HG02981 (cell line): Measurements from ENCODE around the gene ZNF263.

Experiments used
- ATAC-seq: cut with Tn5 transposase; IDR thresholded peaks from one replicate; pipeline ENCODE4 v1.9.1; 2021; ENCODE audit warnings: mild to moderate bottlenecking, moderate library complexity; ENCODE audit not compliant: unreplicated experiment

The ZNF263 gene

DNA sequence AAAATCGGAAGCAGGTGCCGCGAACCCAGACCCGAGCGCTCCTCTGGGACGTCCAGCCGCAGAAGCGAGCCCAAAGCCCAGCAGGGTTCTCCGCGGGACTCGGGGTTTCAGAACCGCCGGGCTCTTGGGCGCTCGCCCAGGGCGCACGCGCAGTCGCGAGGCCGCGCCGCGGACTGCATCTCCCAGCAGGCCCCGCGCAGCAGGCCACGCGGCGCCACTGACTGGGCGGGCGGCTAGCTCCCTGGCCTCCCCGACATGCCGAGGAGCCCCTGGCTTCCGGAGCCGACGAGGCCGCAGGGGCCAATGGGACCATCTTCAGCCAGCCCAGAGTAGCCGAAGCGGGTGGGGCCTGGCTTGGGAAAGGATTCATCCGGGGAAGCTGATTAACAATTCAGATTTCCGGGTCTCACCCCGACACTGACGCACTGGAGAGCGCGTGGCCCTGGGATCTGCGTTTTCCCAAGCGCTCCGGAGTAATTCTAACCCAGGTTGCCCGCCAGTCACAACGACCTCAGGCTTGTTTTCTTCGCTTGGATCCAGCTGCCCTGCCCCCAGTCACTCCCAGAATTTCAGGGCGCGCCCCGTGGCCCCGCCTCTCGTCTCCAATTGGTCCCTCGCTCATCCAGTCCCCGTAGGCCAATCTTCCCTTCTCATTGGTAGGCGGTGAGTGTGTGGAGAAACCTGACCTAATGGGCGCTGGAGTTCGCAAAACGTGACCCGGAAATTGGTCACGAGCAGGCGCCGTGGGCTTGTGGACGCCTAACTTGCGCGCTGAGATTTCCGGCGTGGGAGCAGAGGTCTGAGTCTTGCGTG, at the start of gene ZNF263:
Gene ZNF263, plus strand, starts transcription at position 762 of the 813 bp plus-strand sequence. CDS start 328 bp downstream, outside the sequence.
- ATAC-seq = peak; percentile 78

DNA sequence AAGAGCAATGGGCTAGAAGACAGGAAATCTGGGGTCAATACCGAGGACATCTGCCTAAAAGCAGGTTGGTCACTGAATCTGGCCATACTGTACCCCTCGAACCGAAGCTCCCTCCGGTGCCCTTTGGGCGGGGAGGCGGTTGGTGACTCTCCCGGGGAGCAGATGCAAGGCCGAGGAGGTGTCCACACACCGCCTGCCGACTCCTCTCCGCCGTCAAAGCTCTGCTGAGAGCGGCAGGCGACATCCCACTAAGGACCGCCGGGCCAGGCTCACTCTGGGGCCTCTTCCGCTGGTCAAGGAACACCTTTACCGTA, 48.8 kb upstream of the ZNF263 start:
- peak; percentile 21 for ATAC-seq

DNA sequence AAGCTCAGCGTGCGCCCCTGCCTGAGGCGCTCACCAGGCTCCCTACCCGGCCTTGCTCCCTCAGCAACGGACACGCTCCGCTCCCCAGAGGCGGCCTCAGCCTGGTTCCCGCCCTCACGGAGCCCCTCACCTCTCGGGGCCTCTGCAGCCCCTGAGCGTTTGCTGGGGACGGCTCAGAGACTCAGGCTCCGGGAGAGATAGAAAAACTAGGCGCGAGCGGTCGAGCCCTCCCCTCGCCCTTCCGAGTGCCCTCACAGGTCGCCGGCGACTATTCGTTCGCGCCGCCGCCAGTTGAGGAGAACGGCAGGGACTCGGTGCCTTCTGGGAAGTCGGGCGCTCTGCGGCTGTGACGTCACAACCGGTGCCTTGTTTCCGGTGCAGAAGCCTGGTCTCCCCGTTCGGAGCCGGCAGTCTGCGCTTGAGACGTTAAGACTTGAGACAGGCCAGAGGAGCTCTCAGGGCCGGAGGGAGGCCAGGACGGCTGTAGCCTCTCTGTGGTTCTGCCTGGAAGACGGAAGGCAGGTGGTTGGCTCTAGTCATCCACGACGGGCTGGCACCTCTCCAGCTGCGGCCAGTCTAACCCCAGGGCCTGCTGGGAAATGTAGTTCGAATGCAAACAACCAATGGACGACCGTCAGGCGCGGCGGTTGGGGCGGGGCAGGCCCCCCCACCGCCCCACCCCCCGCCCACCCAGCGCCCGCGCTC, 48.3 kb upstream of the ZNF263 start, which contains the start of gene ZNF200:
Gene ZNF200, minus strand, starts transcription at position 302 of the 705 bp plus-strand sequence. CDS start 1,403 bp downstream, outside the sequence.
- peak; percentile 91 for ATAC-seq

DNA sequence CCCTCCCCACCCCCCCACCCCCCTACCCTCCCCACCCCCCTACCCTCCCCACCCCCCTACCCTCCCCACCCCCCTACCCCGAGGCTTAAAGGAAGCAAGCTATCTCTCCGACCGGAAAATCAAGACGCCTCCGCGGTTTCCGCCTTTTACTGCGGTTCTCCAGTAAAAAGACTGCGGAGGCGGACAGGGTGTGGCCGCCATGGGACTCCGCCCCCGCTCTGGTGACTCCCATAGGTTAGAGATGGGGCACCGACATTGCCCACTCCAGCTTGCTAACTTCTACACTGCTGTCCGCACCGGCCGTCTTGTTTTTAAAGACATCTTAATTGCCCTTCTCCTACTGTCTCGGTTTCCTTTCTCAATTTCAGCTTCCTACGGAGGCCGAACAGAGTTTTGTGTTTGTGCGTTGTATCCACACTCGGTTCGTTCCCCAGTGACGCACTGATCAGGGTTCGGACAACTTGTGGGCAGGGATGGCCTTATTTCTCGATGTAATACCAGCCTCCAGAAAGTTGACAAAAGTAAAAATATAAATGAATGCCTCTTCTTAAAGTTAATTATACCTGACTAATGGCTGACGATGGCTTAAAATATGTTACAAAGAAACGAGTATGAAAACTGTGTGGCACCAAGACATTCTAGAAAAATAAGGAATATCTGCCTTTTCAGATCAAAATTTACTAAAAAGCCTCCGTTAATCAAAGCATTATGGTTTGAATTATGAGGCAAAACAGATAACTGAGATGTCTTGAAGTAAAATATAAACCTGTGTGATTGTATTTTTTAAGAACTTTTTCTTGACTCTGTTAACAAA, 47.2 kb upstream of the ZNF263 start:
- no peak for ATAC-seq

DNA sequence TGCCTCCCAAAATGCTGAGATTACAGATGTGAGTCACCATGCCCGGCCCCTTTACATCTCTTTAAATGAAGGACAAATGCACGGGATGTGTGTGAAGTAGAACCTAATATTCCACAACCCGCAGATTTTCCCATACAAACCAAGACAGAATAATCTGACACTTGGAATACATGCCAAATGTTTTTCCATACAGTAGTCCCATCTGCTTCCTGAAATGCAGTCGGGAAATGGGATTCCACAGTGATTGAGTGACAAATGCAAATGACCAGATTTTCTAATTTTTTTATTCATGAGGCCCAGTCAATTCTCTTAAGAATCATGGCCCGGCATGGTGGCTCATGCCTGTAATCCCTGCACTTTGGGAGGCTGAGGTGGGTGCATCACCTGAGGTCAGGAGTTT, 41.5 kb upstream of the ZNF263 start:
- ATAC-seq = no peak

DNA sequence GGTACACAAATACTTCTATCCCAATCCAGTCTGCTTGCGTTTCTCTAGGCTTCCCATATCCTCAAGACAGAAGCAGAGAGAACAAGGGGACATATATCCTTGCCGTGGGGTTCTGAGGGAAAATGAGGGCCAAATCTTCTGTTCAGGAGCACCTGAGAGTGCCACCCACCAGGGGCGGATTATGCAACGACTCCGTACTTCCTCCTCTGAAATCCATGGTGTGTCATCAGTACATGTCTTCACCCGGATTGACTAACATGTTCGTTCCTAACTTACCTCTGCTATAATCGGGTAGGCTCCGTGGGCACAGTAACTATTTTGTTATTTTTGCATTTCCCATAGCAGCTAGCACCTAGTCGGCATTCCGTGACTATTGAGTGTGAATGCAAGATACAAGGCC, 40.6 kb upstream of the ZNF263 start:
- ATAC-seq = no peak

DNA sequence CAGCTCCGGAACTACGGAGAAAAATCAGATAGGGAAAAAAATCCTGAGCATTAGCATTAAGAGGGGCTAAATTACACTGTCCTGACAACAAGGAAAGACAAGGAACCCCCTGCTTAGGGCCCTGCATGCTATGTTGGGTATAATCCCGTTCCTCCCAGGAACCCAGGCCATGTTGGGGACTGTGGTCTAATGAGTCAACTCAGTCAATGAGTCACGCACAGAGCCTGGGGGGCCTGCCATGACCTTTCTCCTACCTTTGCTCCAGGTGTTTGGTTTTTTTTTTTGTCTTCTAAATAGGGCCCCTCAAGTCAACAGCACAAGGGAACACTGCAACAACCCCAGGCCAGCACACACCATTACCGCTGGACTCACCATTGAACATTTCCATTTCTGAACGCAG, 39.4 kb upstream of the ZNF263 start:
- ATAC-seq = no peak

DNA sequence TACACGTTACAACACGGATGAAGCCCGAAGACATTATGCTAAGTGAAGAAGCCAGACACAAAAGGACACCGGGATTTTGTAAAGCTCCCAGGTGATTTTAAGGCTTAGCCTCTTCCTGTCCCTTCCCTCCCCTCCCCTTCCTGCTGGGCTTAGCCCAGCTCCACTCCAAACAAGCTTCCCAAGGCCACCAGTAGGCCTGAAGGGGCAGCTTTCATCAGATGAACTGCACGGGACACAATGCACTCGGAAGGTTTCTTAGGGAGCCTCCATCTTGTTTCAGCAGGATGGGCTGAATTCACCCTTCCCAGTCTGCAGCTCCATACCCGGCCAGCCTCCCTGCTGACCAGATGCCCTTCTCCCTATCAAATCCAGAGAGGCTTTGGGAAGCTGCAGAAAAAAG, 37.3 kb upstream of the ZNF263 start:
- no peak for ATAC-seq

DNA sequence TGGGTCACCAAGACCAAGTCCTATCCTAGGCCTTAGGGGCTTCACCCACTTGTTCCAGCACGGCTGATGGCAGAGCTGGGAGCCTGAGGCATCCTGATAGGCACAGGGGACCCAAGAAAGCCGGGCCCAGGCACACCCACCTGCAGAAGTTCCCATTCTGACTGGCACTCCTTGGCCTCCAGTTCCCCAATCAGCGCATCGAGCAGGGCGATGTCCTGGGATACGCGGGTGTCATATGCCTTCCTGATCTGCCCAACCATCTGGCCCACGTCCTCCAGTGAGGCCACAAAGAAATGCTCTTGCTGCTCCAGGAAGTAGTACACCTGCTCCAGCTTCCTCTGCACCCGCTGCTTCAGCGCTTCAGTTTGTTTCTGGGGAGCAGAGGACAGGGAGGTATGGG, 36.4 kb upstream of the ZNF263 start:
- ATAC-seq = no peak

DNA sequence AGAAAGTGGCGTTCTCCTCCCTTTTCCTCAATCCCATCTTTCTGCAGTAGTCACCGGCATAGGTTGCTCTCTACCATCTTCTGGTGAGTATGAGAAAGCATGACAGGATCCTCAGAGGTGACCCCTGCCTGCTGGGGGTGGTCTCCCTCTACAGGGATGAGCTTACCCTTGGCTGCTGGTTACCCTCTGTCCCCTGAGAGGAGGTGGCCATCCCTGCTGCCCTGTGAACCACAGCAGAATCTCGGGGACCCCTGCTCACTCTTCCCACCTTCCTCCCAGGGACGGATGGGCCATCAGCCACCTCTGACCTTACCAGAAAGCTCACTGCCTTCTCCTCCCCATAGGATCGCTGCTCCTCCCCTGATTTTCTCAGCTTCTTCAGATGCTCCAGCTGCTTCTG, 34.7 kb upstream of the ZNF263 start:
- no peak for ATAC-seq

DNA sequence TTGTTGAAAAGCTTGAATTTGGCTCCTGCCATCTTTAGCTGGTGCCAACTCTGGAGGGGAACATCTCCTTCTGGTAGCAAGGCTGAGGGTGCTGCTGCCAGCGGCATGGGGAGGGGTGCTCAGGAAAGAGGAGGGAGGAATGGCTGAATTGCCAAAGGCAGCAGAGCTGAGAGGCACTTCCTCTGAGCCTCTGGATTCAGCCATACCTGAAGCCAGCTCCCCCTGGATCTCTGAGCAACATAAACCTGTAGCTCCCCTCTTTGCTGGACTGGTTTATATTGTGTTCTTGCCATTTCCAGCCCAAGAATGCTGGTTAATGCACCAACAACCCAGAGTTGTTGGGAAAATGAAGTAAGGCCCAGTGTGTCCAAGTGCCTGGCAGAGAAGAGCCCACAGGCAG, 34.3 kb upstream of the ZNF263 start:
- no peak for ATAC-seq

DNA sequence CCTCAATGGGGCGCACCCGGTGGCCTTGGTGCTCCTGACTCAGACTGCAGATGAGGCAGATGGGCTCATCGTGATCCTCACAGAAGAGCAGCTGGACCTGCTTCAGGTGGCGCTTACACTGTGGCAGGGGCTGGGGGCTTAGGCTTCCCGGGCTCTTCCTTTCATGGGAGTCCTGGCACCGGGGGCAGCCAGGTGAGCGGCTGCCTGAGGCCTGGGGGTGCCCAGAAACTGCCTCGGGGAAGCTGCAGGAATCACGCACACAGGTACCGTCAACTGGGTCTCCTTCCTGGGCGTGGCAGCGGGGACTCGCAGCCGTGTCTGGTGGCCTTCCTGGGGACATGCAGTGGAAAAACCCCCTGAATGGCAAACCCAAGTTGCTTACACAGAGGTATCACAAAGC, 33.8 kb upstream of the ZNF263 start:
- ATAC-seq = no peak

DNA sequence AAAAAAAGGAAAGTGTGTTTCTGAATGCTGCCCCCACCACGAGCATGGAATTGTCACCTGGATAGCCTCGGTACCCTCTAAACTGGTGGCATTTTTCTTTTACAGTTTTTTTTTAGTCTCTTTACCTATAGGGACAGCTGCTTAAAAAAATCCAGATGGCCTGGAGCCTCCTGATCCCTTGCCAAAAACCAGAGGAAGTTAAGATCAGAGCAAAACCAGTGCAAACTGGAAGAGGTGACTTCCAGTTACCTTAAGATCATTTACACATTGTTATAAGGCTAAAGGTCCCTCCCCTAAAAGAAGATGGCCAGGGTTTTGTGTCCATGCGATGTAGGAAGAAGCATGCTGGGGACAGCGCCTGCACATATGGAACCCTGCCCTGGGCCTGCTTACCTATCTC, 30.3 kb upstream of the ZNF263 start:
- ATAC-seq = no peak

DNA sequence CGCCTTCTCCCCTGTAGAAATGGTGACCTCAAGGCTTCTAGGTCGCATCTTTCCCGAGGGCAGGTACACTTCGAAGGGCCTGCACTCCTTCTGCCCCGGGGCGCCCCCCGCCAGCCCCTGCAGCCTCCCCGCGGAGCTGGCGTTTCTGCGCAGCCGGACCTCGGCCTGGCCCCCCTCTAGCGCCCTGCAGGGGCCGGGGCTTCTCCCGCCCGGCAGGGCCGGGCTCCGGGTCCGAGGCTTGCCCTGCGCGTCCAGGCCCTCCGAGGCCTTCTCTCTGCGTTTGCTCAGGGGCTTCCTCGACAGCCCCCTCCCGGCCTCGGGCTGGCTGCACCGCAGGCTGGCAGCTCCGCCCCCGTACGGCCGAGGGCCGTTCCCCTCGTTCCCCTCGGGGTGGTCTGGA, 29.0 kb upstream of the ZNF263 start:
- no peak for ATAC-seq

DNA sequence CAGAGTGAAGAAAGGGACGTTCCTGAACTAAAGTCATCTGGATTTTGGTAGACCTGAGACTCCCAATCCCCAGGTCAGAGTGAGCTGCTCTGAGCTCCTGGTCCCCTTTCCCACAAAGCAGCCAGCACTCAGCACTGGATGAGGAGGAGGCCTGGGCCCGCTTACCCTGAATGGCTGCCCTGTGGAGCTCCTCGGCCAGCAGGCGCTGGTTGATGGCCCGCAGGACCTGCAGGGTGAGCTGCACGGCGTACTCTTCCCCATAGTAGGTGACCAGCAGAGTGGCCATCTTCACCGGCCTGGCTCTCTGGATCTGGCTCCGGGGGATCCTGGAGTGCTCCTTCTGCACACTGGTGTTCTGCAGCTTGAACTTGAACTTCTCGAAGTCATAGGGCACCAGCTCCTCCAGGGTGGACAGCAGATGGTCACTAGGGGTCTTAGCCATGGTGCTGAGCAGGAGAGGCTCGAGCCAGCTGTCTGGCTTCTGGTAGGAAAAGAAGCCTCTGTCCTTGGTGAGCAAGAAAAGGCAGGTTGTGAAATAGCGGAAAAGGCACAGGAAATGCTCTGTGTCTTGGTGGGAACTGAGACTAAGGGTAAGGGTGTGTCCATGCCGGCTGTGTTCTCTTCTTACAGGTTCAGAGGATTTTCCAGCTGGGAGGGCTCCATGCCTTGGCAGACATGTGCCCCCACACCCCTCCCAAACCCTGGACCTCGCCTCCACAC, 27.0 kb upstream of the ZNF263 start, which contains the start of gene MEFV:
Gene MEFV, minus strand, starts transcription at position 488 of the 720 bp plus-strand sequence. Its CDS starts 46 bp downstream, at position 442.
- no peak for ATAC-seq

DNA sequence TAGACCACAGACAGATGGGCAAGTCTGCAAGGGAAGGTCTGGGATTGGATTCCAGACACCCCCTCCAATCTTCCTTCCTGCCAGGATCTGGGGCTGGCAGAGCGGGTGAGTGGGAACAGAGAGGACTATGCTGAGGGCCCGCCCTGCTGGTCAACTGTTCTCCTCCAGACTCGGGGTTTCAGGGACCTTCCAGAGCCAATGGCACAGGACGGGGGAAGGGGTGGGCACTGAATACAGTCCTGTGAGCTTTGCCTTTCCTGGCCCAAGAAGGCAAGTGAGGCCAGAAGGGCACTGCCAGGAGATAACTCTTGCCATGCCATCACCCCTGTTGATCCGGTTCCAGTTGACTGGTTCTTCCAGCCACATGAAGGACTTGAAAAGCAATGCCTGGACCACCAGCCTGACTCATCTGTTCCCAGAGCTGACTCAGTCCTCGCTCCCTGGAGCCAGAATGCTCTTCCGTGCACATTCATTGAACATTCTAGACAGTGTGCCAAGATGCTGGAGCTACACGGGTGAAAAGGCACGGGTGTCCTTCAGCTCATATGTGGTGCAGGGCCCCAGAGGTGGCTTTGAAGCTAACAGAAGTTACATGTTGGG, 26.3 kb upstream of the ZNF263 start:
- no peak for ATAC-seq

DNA sequence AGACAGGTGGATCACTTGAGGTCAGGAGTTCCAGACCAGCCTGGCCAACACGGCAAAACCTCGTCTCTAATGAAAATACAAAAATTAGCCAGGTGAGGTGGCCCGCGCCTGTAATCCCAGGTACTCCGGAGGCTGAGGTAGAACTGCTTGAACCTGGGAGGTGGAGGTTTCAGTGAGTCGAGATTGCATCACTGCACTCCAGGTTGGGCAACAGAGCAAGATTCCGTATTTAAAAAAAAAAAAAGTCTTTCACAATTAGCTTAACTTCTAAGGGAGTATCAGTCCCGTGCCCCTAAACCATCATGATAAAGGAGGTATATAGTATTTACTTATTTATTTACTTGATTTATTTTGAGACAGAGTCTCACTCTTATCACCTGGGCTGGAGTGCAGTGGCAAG, 23.5 kb upstream of the ZNF263 start:
- no peak for ATAC-seq

DNA sequence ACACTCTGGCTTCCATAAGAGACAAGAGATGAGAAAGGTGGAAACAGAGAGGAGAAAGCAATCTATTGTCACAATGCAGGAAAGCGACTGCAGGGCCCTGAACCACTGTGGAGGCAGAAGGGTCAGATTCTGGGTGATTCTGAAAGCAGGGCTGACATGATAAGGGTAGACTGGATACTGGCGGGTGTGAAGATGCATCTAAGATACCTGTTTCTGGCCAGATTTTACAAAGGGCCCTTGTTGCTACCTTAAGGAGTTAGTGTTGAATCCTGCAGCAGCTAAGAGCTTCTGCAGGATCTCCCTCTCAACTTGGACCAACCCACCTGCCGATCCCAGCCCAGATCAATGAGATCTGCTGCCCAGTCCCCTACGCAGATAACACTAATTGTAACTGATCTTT, 20.8 kb upstream of the ZNF263 start:
- ATAC-seq = no peak

DNA sequence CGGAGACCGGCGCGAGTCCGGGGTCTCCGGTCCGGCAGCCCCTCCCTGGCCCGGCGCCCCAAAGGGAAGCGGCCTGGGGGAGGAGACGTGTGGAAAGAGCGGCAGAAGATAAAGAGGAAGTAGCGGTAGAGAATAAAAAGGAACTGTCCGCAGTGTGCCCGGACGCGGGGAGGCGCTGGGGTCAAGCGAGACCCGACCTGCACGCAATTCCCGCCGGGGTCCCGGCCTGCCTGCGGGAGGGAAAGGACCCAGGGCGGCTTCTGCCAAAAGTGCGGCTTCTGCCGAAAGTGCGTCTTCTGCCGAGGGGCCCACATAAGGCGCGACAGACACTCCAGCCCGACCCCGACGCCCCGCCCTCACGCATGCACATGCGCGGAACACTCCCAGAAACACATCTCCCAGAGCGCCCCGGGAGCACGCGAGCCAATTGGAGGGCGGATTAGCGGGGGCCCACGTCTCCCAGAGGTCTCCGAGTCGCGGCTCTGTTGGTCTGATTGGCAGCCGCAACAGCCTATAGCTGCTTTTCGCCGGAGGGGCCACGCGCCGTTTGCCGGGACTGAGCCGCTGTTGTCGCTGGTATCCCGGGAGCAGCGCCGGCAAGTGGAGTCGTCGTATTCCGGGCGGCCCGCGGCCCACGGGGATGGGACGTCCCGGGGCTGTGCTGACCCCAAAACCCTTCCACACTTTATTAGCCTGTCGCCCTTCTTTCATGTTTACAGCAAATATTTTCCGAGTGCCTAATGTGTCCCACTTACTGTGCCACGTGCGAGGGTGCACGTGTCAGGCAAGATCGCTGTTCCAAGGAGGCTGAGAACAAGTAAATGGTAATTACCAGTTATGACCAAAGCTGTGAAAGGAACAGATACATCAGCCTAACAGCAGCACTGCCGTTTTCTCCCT, 18.9 kb upstream of the ZNF263 start:
- peak; percentile 79 for ATAC-seq
